OCI-LY7 (cell line): ENCODE measurements around the gene SLC29A1. TPM values are rescaled to one million over a fixed set of nuclear protein-coding genes. Genes with fewer than 3 reads are reported as not detected.

Experiments used
- BruUV-seq: library from RNA; stranded (reverse); fragments of 400-500 nt; replicated peaks from 2 replicates; lab custom pipeline; 2021; lab: Mats Ljungman, UMichigan
- CTCF ChIA-PET: fragments of 300-600 bp; sonication (Branson Sonifier 250); formaldehyde crosslinking; loops from one replicate; lab custom pipeline; 2022; ENCODE audit warnings: antibody characterized with exemption; ENCODE audit not compliant: unreplicated experiment; lab: Charles Lee
- POLR2A ChIA-PET: fragments of 300-600 bp; sonication (Branson Sonifier 250); formaldehyde crosslinking; loops from one replicate; lab custom pipeline; 2022; ENCODE audit warnings: antibody characterized with exemption; lab: Charles Lee
- DNase-seq: peaks from one replicate; pipeline ENCODE4 v3.0.0-alpha.2; 2015; ENCODE audit warnings: low spot score
- H2AFZ ChIP-seq: fragments of 200-600 bp; sonication (generic), shearing (Covaris generic); 2 replicates; pipeline ENCODE4 v1.6.1; 2014; ENCODE audit warnings: mild to moderate bottlenecking, antibody characterized with exemption, low read length, moderate library complexity
- H3K27ac ChIP-seq: fragments of 200-600 bp; sonication (generic); 2 replicates; pipeline ENCODE4 v1.5.1; 2014; ENCODE audit warnings: mixed run types, low read depth, mild to moderate bottlenecking, moderate library complexity, low read length, inconsistent platforms; ENCODE audit not compliant: poor library complexity, severe bottlenecking
- H3K36me3 ChIP-seq: fragments of 200-600 bp; sonication (generic); 2 replicates; pipeline ENCODE4 v1.6.1; 2014; ENCODE audit warnings: mild to moderate bottlenecking, antibody characterized with exemption, low read length, moderate library complexity, mixed read lengths; ENCODE audit not compliant: insufficient read depth
- H3K4me1 ChIP-seq: fragments of 200-600 bp; sonication (generic); 2 replicates; pipeline ENCODE4 v1.5.1; 2014; ENCODE audit warnings: mild to moderate bottlenecking, low read length; ENCODE audit not compliant: insufficient read depth, poor library complexity, severe bottlenecking
- H3K4me2 ChIP-seq: fragments of 200-600 bp; sonication (generic); 2 replicates; pipeline ENCODE4 v1.6.1; 2014; ENCODE audit warnings: mild to moderate bottlenecking, low read length
- H3K4me3 ChIP-seq: fragments of 200-600 bp; sonication (generic); 2 replicates; pipeline ENCODE4 v1.5.1; 2014; ENCODE audit warnings: mild to moderate bottlenecking, low read depth, low read length; ENCODE audit not compliant: poor library complexity, severe bottlenecking
- H3K79me2 ChIP-seq: fragments of 200-600 bp; sonication (generic); 2 replicates; pipeline ENCODE4 v1.6.1; 2016; ENCODE audit warnings: low read depth, mild to moderate bottlenecking, low read length, moderate library complexity, mixed read lengths; ENCODE audit not compliant: insufficient read depth
- H3K9me2 ChIP-seq: fragments of 200-600 bp; sonication (generic); 2 replicates; pipeline ENCODE4 v1.6.1; 2016; ENCODE audit warnings: mild to moderate bottlenecking, low read length, mixed read lengths; ENCODE audit not compliant: insufficient read depth
- H3K9me3 ChIP-seq: fragments of 200-600 bp; sonication (generic); 2 replicates; pipeline ENCODE4 v1.6.1; 2014; ENCODE audit warnings: mild to moderate bottlenecking, mixed run types, low read length, mixed read lengths
- H4K20me1 ChIP-seq: fragments of 200-600 bp; sonication (generic); 2 replicates; pipeline ENCODE4 v1.6.1; 2014; ENCODE audit warnings: mild to moderate bottlenecking, antibody characterized with exemption, low read length, moderate library complexity, mixed read lengths; ENCODE audit not compliant: insufficient read depth
- CTCF ChIP-seq: fragments of 200-600 bp; sonication (generic); conservative IDR thresholded peaks from 2 replicates; pipeline ENCODE4 v1.5.1; 2014; ENCODE audit warnings: mild to moderate bottlenecking, antibody characterized with exemption, low read length, moderate library complexity, mixed read lengths
- EZH2phosphoT487 ChIP-seq: fragments of 200-600 bp; sonication (generic); IDR thresholded peaks from 2 replicates; pipeline ENCODE4 v1.6.1; 2018; ENCODE audit warnings: low read depth, borderline replicate concordance, mild to moderate bottlenecking, mixed run types, antibody characterized with exemption, low read length, moderate library complexity, mixed read lengths
- intact Hi-C: fragments of 100-400 bp; cut with micrococcal nuclease; formaldehyde crosslinking; loops from one replicate; pipeline ENCODE4 v1.10.0; 2022; ENCODE audit not compliant: unreplicated experiment
- total RNA-seq, 2 experiments: library from RNA; depleted of rRNA in 1 of 2; stranded (reverse); fragments of >200 nt in 1 of 2; shearing (Covaris generic) in 1 of 2; gene quantifications; 2 replicates each; pipeline ENCODE4 v1.2.3, GENCODE V29; 2014 to 2022

SLC29A1 gene
- total RNA-seq, 2 experiments from 2014 or later: 52.6 to 64.6 TPM

GRCh38 chr6:44246663-44247337 lies 23.4 kb downstream of the SLC29A1 start, which contains the start of gene HSP90AB1:
Gene HSP90AB1 (plus strand): TSS chr6:44247101. CDS start chr6:44248630, 1,529 bp downstream.
- H2AFZ ChIP-seq: peak within 1 kb of the TSS; percentile 67; the same call in 1 of the 2 replicates
- no peaks in the 10 kb centered on the region for H3K9me2 ChIP-seq
- POLR2A ChIA-PET: interaction anchor here (0.6 to 3.5 kb wide), 6 partner anchors 10 to 534 kb away, joined by 3 to 22 read pairs (median 4); partner anchors contain the start of gene SLC35B2
- no peak for TF ChIP-seq CTCF
- TF ChIP-seq EZH2phosphoT487: no peak
- H3K4me3 ChIP-seq: peak within 1 kb of the TSS; percentile 93
- CTCF ChIA-PET: interaction anchor here (0.6 to 1.9 kb wide), 3 partner anchors 11 to 22 kb away, joined by 3 to 10 read pairs (median 3); no protein-coding TSS in a partner anchor
- peaks cover 45% of the 10 kb centered on the region for H4K20me1 ChIP-seq
- H3K36me3 ChIP-seq: peaks cover 49% of the 10 kb centered on the region
- no TSS peak for BruUV-seq
- H3K9me3 ChIP-seq: no peaks in the 10 kb centered on the region
- intact Hi-C loops: loop anchor here (1.0 to 2.0 kb wide), 3 partner anchors 18 to 120 kb away; partner anchors contain the start of gene SLC29A1
- H3K4me1 ChIP-seq: peaks cover 45% of the 10 kb centered on the region
- peak; percentile 99 for DNase-seq
- H3K27ac ChIP-seq: peak within 1 kb of the TSS; percentile 81
- H3K4me2 ChIP-seq: peak within 1 kb of the TSS; percentile 98
- H3K79me2 ChIP-seq: peaks cover 50% of the 10 kb centered on the region

GRCh38 chr6:44247338-44248302 lies 24.2 kb downstream of the SLC29A1 start:
- BruUV-seq: no TSS peak
- H2AFZ ChIP-seq: no peak overlapping the region

More at GRCh38 chr6:44247338-44248302, 24.2 kb downstream of the SLC29A1 start:
- Histone ChIP-seq H4K20me1 (peaks cover 46% of the 10 kb centered on the region), H3K36me3 (peaks cover 57% of the 10 kb centered on the region), H3K4me3 (peak overlapping the region; percentile 93), H3K27ac (peak overlapping the region; percentile 81), H3K9me3 (no peaks in the 10 kb centered on the region), H3K79me2 (peaks cover 52% of the 10 kb centered on the region), H3K4me1 (peaks cover 45% of the 10 kb centered on the region), H3K4me2 (peak overlapping the region; percentile 98), H3K9me2 (no peaks in the 10 kb centered on the region)
- TF ChIP-seq EZH2phosphoT487: no peak
- no peak for TF ChIP-seq CTCF
- ChIA-PET CTCF (interaction anchor here (0.5 kb wide), 1 partner anchor 26 kb away, joined by 4 read pairs; no protein-coding TSS in a partner anchor), POLR2A (interaction anchor here (0.6 to 3.5 kb wide), 7 partner anchors 9 to 535 kb away, joined by 3 to 22 read pairs (median 5); partner anchors contain the start of gene SLC35B2)
- intact Hi-C loops: loop anchor here (2.0 kb wide), 1 partner anchor 25 kb away; the partner anchor contains the start of gene SLC29A1
- DNase-seq: peak; percentile 74
